GM12878 (cell line): ENCODE measurements around the gene SELPLG. TPM values are rescaled to one million over a fixed set of nuclear protein-coding genes. Genes with fewer than 3 reads are reported as not detected.

Experiments used
- ATAC-seq: fragments of 200-7000 bp; cut with Tn5 transposase; 3 replicates; pipeline ENCODE4 v1.9.1; 2020; ENCODE audit warnings: mild to moderate bottlenecking, moderate library complexity
- BruUV-seq: library from RNA; stranded (reverse); fragments of 400-500 nt; replicated peaks from 2 replicates; lab custom pipeline; 2021; lab: Mats Ljungman, UMichigan
- CTCF ChIA-PET: fragments of 300-600 bp; sonication (Branson Sonifier 250); formaldehyde crosslinking; extraction: SDS; loops from one replicate; lab custom pipeline; 2021; ENCODE audit warnings: inconsistent platforms; lab: Yijun Ruan, JAX
- POLR2A ChIA-PET: fragments of 350-600 bp; formaldehyde crosslinking; extraction: SDS; loops from one replicate; lab custom pipeline; 2021; ENCODE audit warnings: inconsistent platforms; lab: Charles Lee
- RAD21 ChIA-PET: fragments of 300-600 bp; sonication (Branson Sonifier 250); formaldehyde crosslinking; loops from one replicate; lab custom pipeline; 2023; ENCODE audit warnings: antibody characterized with exemption; ENCODE audit not compliant: unreplicated experiment; lab: Charles Lee
- SMC1A ChIA-PET: fragments of 300-600 bp; sonication (Branson Sonifier 250); formaldehyde crosslinking; loops from one replicate; lab custom pipeline; 2023; ENCODE audit not compliant: unreplicated experiment, uncharacterized antibody; lab: Charles Lee
- DNase-seq: peaks from one replicate; pipeline ENCODE4 v3.0.0-alpha.2; 2011; ENCODE audit warnings: low read depth, low spot score
- FAIRE-seq: peaks from 3 replicates; lab custom pipeline; 2011; peaks lifted over from hg19 to GRCh38; lab: Jason Lieb, UNC
- H2AFZ ChIP-seq: 2 replicates; pipeline ENCODE4 v1.6.0; 2011; ENCODE audit warnings: low read depth, low read length, control low read depth; ENCODE audit not compliant: control insufficient read depth
- H3K27ac ChIP-seq: 2 replicates; pipeline ENCODE4 v1.5.1; 2011; ENCODE audit warnings: control low read depth; ENCODE audit not compliant: control insufficient read depth, insufficient read depth
- H3K27me3 ChIP-seq, 2 experiments: replicated peaks in 1 of 2; 2 replicates each; pipeline versions ENCODE4 v1.6.0 to v1.6.1; 2011; ENCODE audit warnings: low read length in 1 of 2; ENCODE audit not compliant: control insufficient read depth in 2 of 2, insufficient read depth in 2 of 2
- H3K36me3 ChIP-seq, 2 experiments: 2 replicates each; pipeline ENCODE4 v1.5.1; 2011; ENCODE audit warnings: low read length in 1 of 2; ENCODE audit not compliant: control insufficient read depth in 2 of 2, insufficient read depth in 2 of 2
- H3K4me1 ChIP-seq: 2 replicates; pipeline ENCODE4 v1.6.1; 2011; ENCODE audit warnings: mild to moderate bottlenecking, low read length, moderate library complexity, mixed read lengths; ENCODE audit not compliant: control insufficient read depth, insufficient read depth
- H3K4me2 ChIP-seq: 2 replicates; pipeline ENCODE4 v1.6.0; 2011; ENCODE audit warnings: control low read depth; ENCODE audit not compliant: control insufficient read depth, insufficient read depth
- H3K4me3 ChIP-seq: fragments of 200-600 bp; sonication (generic); 2 replicates; pipeline ENCODE4 v1.5.1; 2016
- H3K79me2 ChIP-seq: 2 replicates; pipeline ENCODE4 v1.6.0; 2011; ENCODE audit warnings: low read length; ENCODE audit not compliant: control insufficient read depth, insufficient read depth
- H3K9ac ChIP-seq: 2 replicates; pipeline ENCODE4 v1.8.0; 2011; ENCODE audit warnings: low read length, control low read depth, mixed read lengths; ENCODE audit not compliant: control insufficient read depth, insufficient read depth
- H3K9me3 ChIP-seq: replicated peaks from 3 replicates; pipeline ENCODE4 v1.5.1; 2011; ENCODE audit warnings: mild to moderate bottlenecking, low read length; ENCODE audit not compliant: control insufficient read depth, insufficient read depth
- H4K20me1 ChIP-seq: 2 replicates; pipeline ENCODE4 v1.6.0; 2011; ENCODE audit not compliant: control insufficient read depth, insufficient read depth
- ETV6 ChIP-seq, 2 experiments: fragments of 450-650 bp in 1 of 2; IDR thresholded peaks in 1 of 2; conservative IDR thresholded peaks in 1 of 2; 2 replicates each; pipeline ENCODE4 v1.6.1; 2014; ENCODE audit warnings: antibody characterized with exemption in 1 of 2, borderline replicate concordance in 1 of 2, low read depth in 1 of 2, mild to moderate bottlenecking in 1 of 2, moderate library complexity in 1 of 2
- GATAD2B ChIP-seq: fragments of 450-650 bp; conservative IDR thresholded peaks from 2 replicates; pipeline ENCODE4 v1.6.1; 2017; ENCODE audit warnings: low read depth, mild to moderate bottlenecking, moderate library complexity
- SMAD5 ChIP-seq: IDR thresholded peaks from 2 replicates; pipeline ENCODE4 v1.6.1; 2016; ENCODE audit warnings: antibody characterized with exemption, low read depth
- YBX1 ChIP-seq: fragments of 450-650 bp; IDR thresholded peaks from 2 replicates; pipeline ENCODE4 v1.6.1; 2016; ENCODE audit warnings: antibody characterized with exemption
- ZNF622 ChIP-seq: fragments of 450-650 bp; IDR thresholded peaks from 2 replicates; pipeline ENCODE4 v1.6.1; 2017; ENCODE audit warnings: mild to moderate bottlenecking, inconsistent platforms
- ZSCAN29 ChIP-seq: fragments of 450-650 bp; IDR thresholded peaks from 2 replicates; pipeline ENCODE4 v1.6.1; 2017; ENCODE audit warnings: mild to moderate bottlenecking, moderate library complexity
- WGBS: methylation state at CpG from one replicate; pipeline ENCODE4 v1.1.6; 2016; ENCODE audit warnings: low lambda C conversion rate; ENCODE audit not compliant: insufficient replicate concordance, insufficient coverage; ENCODE audit errors: missing lambda C conversion rate; 5-methylcytosine and 5-hydroxymethylcytosine counted together
- in situ Hi-C: fragments of 300-500 bp; cut with MboI; formaldehyde crosslinking; loops from 9 replicates; pipeline ENCODE4 v1.14.3; 2018; ENCODE audit warnings: mixed read lengths
- intact Hi-C: fragments of 100-400 bp; cut with micrococcal nuclease; formaldehyde crosslinking; loops from one replicate; pipeline ENCODE4 v1.14.2; 2022; ENCODE audit not compliant: unreplicated experiment
- polyA plus RNA-seq, 11 experiments: library from polyadenylated mRNA; depleted of rRNA in 4 of 11; unstranded in 6 of 11; stranded (reverse) in 5 of 11; fragments of >200 nt; fragmentation: Nextera tagmentation in 4 of 11; fragmentation: Illumina TruSeq in 1 of 11; extraction: Ambion mirVana in 4 of 11; extraction: Trizol in 1 of 11; gene quantifications; 1 replicate in 1 of 11; 2 replicates in 10 of 11; pipeline versions ENCODE4 v1.2.1 to v1.2.3, GENCODE V29; 2011 to 2016; ENCODE audit warnings: inconsistent platforms in 2 of 11, missing spikeins in 2 of 11, low read depth in 1 of 11
- total RNA-seq, 4 experiments: library from RNA; depleted of rRNA in 3 of 4; stranded (reverse); fragments of >200 nt in 3 of 4; fragmentation: Illumina TruSeq in 1 of 4; extraction: Trizol in 1 of 4; gene quantifications; 2 replicates each; pipeline versions ENCODE4 v1.2.1 to v1.2.3, GENCODE V29; 2013 to 2021

Gene SELPLG
- total and polyA plus RNA-seq, 10 of the 15 experiments (the other 5 are each of a cell fraction or from before 2014, with no cell fraction given) = 3.2 to 32.3 (median 23.9) TPM

DNA sequence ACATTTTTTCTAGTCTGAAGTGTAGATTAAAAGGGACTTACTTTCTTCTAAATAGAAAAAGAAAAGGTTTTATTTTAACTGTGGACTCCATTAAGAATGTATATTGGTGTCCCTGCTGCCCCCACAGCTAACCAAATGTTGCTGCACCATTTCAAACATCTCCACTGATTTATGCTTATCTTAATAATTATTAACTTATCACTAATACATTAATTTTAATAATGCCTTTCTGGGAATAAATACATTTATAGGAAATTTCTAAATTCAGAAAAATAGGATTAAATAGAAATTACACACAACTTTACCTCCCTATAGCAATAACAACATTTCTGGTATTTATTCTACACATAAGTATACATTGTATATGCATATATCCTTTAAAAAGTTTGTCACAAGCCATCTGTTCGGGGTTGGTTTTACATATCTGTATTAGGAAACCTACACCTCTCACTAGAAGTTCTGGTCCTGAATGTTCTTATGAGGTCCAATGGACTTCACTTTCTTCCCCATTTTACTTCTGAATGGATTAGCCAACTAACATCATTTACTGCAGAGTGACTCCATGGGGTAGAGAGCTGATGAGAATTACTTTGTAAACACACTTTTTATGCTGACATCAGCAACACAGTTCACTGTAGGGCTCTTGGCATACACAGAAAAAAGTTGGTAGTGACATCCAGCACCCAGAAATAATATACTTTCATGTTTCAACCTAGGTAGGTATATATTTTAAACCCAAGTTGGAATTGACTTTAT, 9.4 kb upstream of the SELPLG start:
- Histone ChIP-seq H3K36me3 (peaks cover 13 to 20% of the 10 kb centered on the region in 2 experiments), H2AFZ (no peak overlapping the region), H3K27me3 (no peaks in the 10 kb centered on the region), H3K27ac (no peak overlapping the region), H4K20me1 (no peaks in the 10 kb centered on the region), H3K9ac (no peak overlapping the region), H3K79me2 (no peaks in the 10 kb centered on the region; the same call in 1 of the 2 replicates), H3K4me1 (peaks cover 41% of the 10 kb centered on the region), H3K4me2 (no peak overlapping the region), H3K4me3 (no peak overlapping the region), H3K9me3 (no peaks in the 10 kb centered on the region)
- ChIA-PET CTCF (interaction anchor here (13.9 to 14.1 kb wide), 2 partner anchors 22 to 24 kb away, joined by 156 to 193 read pairs; no protein-coding TSS in a partner anchor), RAD21 (interaction anchor here (11.6 to 17.3 kb wide), 2 partner anchors 22 to 77 kb away, joined by 221 to 413 read pairs; partner anchors contain the start of genes ISCU and SART3), POLR2A (interaction anchor here (0.7 kb wide), 1 partner anchor 21 kb away, joined by 3 read pairs; no protein-coding TSS in a partner anchor), SMC1A (interaction anchor here (13.1 to 16.7 kb wide), 2 partner anchors 20 to 75 kb away, joined by 219 to 397 read pairs; partner anchors contain the start of genes ISCU and SART3)
- intact Hi-C loops (no loop called here), in situ Hi-C loops (no loop called here)
- FAIRE-seq (no peak), ATAC-seq (no peak), DNase-seq (no peak)
- WGBS = 93% methylated on average over 1 of the region's 1 CpG
- TF ChIP-seq ZNF622 (no peak), YBX1 (no peak), ZSCAN29 (no peak), GATAD2B (no peak), ETV6 (conservative IDR thresholded peaks at IDR 0.05 in 1 of 2, IDR thresholded peaks at IDR 0.05 in 1 of 2; ENCODE audit: borderline replicate concordance in 1 of 2, low read depth in 1 of 2) (no peak), SMAD5 (no peak)
- BruUV-seq = no TSS peak
